ENCODE measurements around the gene SH3RF1.
"Not testable (repeated sequence)": the region's sequence is repeated elsewhere in the genome, so short reads cannot be mapped to it uniquely, and the experiment has no call there.

Gene SH3RF1

GRCh38 chr4:169270810-169271691, at the start of gene SH3RF1:
TSS of gene SH3RF1 (minus strand) at chr4:169270956. CDS start at chr4:169269212, 1,744 bp downstream.
- DNase-seq (ENCODE audit: low read depth): no peak

DNA sequence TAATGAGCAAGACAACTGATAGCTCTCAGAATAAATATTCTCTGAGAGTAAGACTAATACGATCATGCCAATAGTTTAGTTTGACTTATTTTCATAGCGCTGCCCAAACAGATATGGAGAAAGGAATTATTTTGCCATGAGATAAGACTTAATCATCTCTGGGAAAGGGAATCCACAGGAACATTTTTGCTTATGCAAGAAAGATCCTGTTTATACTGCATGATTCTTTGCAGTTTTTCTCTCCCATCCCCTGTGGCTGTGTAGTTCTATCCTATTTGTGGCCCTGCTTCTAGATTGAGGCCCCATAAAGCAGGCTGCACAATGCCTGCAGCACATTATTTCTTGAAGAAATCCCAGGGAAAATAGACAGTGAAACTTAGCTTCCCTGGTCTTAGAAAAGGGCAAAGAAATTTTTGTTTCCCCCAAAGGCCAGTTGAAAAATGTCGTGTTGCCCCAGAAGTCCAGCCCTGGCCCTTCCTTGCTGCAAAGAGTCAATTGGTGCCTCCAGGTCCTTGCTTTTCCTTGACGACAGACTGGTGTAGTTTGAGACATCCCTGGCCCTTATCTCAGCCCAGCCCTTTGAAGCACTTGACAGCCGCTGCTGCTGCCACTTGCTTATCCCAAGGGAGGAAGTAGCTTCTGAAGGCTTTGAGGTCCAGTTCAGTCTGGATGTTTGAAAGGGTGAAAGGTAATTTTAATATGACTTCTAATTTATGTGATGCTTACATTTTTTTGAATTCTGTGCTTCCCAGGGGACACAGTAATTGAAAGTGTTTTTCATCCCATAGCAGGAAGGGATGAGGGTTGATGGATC, 45.0 kb upstream of the SH3RF1 start:
- no peak for DNase-seq (ENCODE audit: low read depth)

DNA sequence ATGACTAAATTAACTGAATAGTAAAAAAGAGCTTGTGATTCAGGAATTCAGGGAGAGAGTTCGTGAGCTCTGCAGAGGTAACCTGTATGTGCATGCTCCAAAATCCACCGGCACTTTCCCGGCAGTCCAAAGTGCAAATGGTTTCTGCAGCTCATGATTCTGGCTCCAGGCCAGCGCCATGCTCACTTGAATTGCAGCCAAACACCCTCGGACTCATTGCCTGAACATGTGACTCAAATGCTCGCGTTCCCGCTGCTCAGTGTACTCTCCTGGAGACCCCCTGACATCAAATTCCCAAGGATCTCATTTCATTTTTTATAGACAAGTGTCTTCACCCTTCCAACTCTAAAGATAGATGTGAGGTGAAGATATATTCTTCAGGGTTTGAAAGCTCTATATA, 44.1 kb upstream of the SH3RF1 start:
- DNase-seq (ENCODE audit: low read depth): no peak

GRCh38 chr4:169313732-169314131, 43.0 kb upstream of the SH3RF1 start:
- no peak for DNase-seq (ENCODE audit: low read depth)

DNA sequence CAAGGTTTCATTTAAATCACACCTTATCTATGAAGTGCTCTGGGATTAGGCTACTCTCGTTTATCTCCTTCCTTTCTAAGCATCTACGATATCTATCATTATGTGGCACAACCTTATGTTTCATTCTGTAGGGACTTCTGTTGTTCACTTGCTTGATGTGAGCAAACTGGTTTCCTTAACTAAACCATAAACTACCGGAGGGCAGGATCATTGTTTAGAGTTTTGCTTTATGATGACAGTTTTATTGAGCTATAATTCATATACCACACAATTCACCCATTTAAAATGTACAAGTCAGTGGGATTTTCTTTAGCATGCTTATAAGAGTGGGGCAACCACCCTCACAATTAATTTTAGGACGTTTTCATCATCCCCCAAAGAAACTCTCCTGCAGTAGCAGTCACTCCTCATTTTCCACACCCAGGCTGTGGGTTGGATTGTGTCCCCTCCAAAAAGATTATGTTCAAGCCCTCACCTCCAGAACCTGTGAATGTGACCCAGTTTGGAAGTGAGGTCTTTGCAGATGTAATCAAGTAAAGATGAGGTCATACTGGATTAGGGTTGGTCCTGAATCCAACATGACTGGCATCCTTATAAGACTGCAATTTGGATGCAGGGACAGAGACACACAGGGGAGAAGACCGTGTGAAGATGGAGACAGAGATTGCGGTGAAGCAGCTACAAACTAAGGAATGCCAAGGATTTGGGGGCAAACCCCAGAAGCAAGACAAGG, 42.1 kb upstream of the SH3RF1 start:
- DNase-seq (ENCODE audit: low read depth): no peak

DNA sequence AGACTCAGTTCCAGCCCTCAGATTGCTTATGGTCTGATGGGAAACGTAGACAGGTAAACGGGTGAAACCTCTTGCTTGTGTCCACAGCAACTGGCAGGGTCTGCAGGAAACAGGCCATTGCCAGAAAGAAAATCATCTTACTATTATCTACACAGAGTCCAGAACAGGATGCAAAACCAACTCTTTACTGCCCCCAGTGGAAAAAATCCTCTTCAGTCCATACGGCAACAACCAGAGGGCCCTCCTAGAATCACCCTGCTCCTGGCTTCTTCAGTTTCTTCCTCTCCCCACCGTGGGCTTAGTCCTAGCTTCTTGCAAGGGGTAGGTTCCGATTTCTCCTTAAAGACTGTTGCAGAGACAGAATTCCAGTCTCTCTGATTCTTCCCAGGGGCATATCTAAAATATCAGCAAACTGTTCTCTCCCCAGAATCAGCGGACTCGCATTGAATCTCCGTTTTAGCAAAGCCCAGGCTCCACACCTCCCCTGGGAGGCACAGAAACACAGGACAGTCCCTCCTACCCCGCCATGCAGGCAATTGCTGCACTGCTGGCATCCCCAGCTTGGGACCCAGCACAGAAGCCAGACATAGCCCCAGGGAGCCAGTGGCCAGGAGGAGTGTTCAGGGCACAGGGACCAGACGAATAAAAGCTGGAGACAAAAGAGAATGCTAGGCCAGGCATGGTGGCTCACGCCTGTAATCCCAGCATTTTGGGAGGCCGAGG, 41.0 kb upstream of the SH3RF1 start:
- DNase-seq (ENCODE audit: low read depth): no peak

GRCh38 chr4:169309326-169309967, 38.7 kb upstream of the SH3RF1 start:
- DNase-seq (ENCODE audit: low read depth): no peak

DNA sequence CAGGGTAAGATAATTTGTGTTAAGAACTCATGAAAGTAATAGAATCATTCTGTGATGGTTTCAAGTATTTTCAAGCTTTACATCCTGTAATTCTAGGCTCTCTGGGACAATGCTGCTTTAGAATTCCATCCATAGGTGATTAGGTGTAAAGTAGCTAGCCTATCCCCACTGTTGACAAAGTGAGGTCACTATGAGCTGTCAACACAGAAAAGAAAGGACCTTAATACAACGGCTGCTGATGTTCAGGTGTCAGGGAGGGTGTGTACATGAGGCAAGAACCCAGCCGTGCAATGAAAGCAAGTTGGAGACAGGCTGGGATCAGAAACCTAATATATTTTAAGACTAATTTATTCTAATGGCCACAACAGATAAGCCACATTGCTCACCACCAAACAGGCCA, 36.8 kb upstream of the SH3RF1 start:
- no peak for DNase-seq (ENCODE audit: low read depth)

- no peak for DNase-seq (ENCODE audit: low read depth)
These were observed 34.9 kb upstream of the SH3RF1 start for GRCh38 chr4:169305651-169306050.

- no peak for DNase-seq (ENCODE audit: low read depth)
These were observed 34.4 kb upstream of the SH3RF1 start for GRCh38 chr4:169305173-169305572.

DNA sequence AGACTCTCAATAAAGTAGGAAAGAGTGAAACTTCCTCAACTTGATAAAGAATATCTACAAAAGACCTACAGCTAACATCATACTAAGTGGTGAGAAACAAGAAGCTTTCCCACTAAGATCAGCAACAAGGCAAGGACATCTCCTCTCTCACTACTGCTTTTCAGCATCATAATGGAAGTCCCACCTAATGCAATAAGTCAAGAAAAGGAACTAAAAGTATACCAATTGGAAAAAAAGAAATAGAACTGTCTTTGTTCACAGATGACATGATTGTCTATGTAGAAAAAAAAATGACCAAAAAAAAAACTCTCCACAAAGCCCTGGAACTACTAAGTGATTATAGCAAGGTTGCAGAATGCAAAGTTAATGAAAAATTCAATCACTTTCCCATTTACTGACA, 25.1 kb upstream of the SH3RF1 start:
- DNase-seq (ENCODE audit: low read depth): no peak

DNA sequence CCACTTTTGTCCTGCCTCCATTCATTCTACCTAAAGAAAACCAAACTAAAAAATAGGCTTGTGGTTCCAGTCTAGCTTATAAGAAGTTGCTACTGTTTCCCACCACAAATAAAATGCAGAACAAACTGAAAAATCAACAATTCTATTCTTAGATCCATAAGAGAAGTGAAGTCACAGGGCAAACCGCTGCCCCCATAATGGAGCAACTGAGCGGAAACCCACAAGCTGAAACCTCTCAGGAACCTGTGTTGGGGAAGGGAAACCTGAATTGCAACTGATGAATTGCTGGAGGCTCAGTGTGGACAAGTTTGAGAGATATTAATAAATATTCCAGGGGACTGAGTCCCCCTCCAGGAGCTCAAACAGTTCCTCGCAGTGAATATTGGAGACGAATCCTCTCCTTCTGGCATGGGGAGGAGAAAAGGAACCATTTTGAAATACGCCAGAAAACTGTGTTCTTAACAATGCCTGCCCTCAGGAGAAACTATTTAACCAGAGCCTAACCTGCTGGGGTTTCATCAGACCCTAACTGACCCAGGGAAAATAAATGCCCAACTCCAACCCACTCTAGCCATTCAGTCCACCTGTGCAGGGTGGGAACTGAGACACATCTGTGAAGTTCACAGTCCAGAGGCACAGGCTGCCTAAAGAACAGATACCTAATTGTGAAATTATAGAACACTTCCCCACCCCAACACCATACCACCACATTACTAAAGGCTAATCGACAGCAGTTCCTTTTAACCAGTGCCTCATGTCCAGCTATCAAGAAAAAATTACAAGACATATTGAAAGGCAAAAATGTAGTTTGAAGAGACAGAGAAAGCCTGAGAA, 22.8 kb upstream of the SH3RF1 start:
- no peak for DNase-seq (ENCODE audit: low read depth)

- not testable (repeated sequence) for DNase-seq (ENCODE audit: low read depth)
These were observed 17.2 kb upstream of the SH3RF1 start for GRCh38 chr4:169287983-169288382.

- no peak for DNase-seq (ENCODE audit: low read depth)
These were observed 16.0 kb upstream of the SH3RF1 start for GRCh38 chr4:169286562-169287301.

- DNase-seq (ENCODE audit: low read depth): no peak
These were observed 12.4 kb upstream of the SH3RF1 start for GRCh38 chr4:169283114-169283509.

- DNase-seq (ENCODE audit: low read depth): no peak
These were observed 11.8 kb upstream of the SH3RF1 start for GRCh38 chr4:169282429-169283113.

DNA sequence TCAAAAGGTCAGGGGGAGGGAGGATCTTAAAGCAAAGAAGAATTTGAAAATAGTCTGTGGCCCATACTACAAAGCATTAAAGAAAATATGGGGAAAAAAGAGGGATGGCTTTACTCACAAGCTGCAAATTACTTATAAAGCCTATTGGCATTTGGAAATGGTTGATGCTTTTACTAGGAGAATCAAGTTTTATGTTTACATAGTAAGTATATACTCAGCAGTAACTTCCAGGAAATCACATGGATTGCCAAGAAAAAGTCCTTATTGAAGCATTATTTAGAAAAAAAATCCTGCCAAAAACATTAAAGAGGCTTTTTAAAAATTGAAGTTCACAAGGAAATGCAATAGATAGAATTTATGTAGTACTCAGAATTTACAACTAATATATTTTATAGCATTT, 8.4 kb upstream of the SH3RF1 start:
- no peak for DNase-seq (ENCODE audit: low read depth)

DNA sequence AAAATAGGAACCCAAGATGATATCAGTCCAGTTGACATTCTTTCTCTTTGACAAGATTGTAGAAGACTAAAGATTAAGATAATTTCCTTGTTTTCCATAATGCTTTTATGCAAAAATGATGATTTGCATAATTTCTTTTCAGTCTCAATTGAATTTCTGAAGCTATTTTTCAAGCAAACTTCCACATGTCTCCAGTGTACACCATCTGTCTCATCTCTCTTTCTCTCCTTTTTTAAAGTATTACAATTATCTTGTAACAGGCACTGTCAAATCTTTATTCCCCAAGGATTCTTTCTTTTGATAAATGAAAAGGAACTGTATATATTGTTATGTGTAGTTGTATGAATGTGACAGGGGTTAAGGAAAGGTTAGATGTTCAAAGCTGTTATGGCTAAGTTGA, 7.9 kb upstream of the SH3RF1 start:
- DNase-seq (ENCODE audit: low read depth): no peak

- not testable (repeated sequence) for DNase-seq (ENCODE audit: low read depth)
These were observed 7.1 kb upstream of the SH3RF1 start for GRCh38 chr4:169277838-169278237.

All from stimulated activated CD8-positive, alpha-beta memory T cell treated with anti-CD3 and anti-CD28 coated beads, Interleukin-7, amount 100 ng/mL, for 24 hours (primary cell).